NOMO-1 treated with dmso at 0.1 percent for 144 hours (cell line): Measurements from ENCODE around the gene APCDD1.
"Not testable (repeated sequence)": the region's sequence is repeated elsewhere in the genome, so short reads cannot be mapped to it uniquely, and the experiment has no call there.

Experiments
- DNase-seq: peaks from one replicate; lab custom pipeline; 2025; ENCODE audit not compliant: unreplicated experiment; lab: John Stamatoyannopoulos, UW

Gene APCDD1

GRCh38 chr18:10461989-10462388 is 7.6 kb downstream of the APCDD1 start:
- DNase-seq: no peak

- DNase-seq: no peak
These were observed 8.2 kb downstream of the APCDD1 start for GRCh38 chr18:10462597-10462996.

- DNase-seq: no peak
These were observed 8.7 kb downstream of the APCDD1 start for GRCh38 chr18:10463096-10463495.

GRCh38 chr18:10463741-10464140 is 9.3 kb downstream of the APCDD1 start:
- no peak for DNase-seq

GRCh38 chr18:10464161-10464648 is 9.8 kb downstream of the APCDD1 start:
- not testable (repeated sequence) for DNase-seq

- no peak for DNase-seq
These were observed 10.9 kb downstream of the APCDD1 start for GRCh38 chr18:10465174-10465939.

- no peak for DNase-seq
These were observed 16.0 kb downstream of the APCDD1 start for GRCh38 chr18:10470429-10470828.

- no peak for DNase-seq
These were observed 17.1 kb downstream of the APCDD1 start for GRCh38 chr18:10471574-10471973.

- DNase-seq: no peak
These were observed 18.7 kb downstream of the APCDD1 start for GRCh38 chr18:10473132-10473531.

- DNase-seq: no peak
These were observed 19.9 kb downstream of the APCDD1 start for GRCh38 chr18:10474309-10474708.

- DNase-seq: no peak
These were observed 20.8 kb downstream of the APCDD1 start for GRCh38 chr18:10475276-10475653.

- DNase-seq: no peak
These were observed 21.3 kb downstream of the APCDD1 start for GRCh38 chr18:10475654-10476291.

- no peak for DNase-seq
These were observed 21.9 kb downstream of the APCDD1 start for GRCh38 chr18:10476338-10476791.

GRCh38 chr18:10477121-10477862 is 22.9 kb downstream of the APCDD1 start:
- no peak for DNase-seq

- DNase-seq: no peak
These were observed 23.4 kb downstream of the APCDD1 start for GRCh38 chr18:10477863-10478260.

- DNase-seq: no peak
These were observed 27.4 kb downstream of the APCDD1 start for GRCh38 chr18:10481831-10482230.

- DNase-seq: no peak
These were observed 28.0 kb downstream of the APCDD1 start for GRCh38 chr18:10482363-10482984.

GRCh38 chr18:10482985-10483949 is 28.8 kb downstream of the APCDD1 start:
- peak; percentile 41 for DNase-seq

GRCh38 chr18:10485475-10485874 is 31.0 kb downstream of the APCDD1 start:
- DNase-seq: no peak

- no peak for DNase-seq
These were observed 31.9 kb downstream of the APCDD1 start for GRCh38 chr18:10486362-10486761.
